ENCODE measurements around the gene LPP.

Gene LPP

DNA sequence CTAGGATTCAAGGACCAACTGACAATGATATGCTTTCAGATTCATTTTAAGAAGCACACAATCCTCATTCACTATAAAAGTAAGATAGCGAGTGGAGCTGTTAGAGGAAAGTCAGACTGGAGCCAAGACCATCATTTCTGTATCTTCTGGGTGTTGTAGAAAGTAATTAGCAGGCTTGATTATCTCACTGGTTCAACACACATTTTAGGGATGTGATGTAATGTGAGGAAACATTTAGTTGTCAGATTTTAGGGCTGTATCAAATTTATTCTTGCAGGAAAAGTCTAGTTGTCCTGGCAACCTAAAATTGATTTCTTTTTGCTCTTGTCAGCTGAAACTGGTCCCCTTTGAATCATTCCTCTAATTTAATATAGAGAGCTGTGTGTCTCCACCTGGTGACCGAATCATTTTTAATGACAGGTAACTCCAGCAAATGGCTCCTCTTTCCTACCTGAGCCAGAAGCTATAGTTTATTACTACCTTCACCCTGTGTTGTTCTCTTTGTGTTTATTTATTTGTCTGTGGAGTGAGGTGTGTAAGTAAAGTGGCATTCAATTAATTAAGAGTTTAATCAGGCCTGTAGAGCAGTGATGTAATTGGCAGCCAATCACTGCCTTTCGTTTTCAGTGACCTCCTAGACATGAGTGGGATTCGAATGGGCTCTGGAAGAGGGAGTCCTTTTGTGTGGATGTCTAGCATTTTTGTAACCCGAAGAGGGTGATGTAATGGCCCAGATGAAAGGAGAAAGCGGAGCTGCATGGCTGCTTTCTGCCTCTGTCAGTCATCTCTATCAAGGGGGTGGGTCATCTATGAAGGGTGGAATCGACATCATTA, 125.8 kb downstream of the LPP start:
- intact Hi-C loops (cut with DNase I) = loop anchor here (10.0 kb wide), 1 partner anchor 225 kb away; no protein-coding TSS in a partner anchor
- peak in 1 of 42 donors; percentile 12 for DNase-seq

DNA sequence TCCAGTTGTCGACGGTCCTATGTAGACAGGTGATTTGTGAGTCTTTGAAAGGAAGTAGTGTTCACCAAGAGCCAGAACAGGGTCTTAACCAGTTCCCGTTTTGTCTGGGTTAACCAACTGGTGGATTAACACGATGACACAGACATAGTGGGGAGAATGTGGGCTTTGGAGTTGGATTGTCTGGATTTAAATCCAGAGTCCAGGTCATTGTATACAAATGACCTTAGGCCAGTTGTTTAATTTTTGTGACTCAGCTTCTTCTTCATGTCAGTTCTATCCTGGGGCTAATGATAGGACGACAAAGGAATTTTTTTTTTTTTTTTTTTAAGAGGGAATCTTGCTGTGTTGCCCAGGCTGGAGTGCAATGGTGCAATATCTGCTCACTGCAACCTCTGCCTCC, 126.7 kb downstream of the LPP start:
- intact Hi-C loops (cut with DNase I) = no loop called here
- DNase-seq = no peak

DNA sequence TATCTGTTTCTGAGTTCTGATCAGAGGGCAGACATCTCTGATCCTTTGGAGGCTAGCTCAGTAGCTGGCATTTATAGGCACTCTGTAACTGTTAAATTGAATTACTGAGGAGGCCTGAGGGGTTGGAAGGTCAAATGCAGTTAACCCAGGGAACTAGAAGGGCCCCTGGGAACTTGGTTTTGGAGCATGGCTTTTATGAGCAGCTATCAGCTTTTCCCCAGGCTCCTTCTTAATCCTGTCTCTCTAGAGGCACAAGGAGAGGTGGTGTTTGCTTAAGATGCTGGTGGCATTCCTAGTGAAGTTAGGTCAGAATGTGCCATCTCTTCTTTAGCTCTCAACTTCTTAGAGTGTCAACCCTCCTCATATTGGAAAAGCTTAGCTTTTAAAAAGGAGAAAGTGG, 128.9 kb downstream of the LPP start:
- no peak for DNase-seq
- intact Hi-C loops (cut with DNase I) = no loop called here

DNA sequence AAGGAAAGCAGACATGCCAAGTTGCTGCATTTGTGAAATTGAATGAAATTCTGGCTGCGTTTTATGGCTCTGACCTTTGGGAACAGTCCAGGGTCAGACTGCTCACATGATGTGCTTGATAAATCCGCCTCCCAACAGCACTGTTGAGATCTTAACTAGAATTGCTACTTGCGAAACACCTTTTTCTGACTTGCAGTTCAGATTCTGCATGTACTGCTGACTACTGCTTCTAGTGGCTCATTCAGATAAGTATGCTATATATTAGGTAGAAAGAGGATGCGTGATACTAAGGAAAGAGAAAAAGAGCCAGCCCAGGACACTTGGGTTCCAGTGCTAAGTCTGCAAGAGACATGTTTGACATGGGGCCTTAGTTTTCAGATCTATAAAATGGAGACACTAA, 129.4 kb downstream of the LPP start:
- no peak for DNase-seq
- intact Hi-C loops (cut with DNase I) = no loop called here

DNA sequence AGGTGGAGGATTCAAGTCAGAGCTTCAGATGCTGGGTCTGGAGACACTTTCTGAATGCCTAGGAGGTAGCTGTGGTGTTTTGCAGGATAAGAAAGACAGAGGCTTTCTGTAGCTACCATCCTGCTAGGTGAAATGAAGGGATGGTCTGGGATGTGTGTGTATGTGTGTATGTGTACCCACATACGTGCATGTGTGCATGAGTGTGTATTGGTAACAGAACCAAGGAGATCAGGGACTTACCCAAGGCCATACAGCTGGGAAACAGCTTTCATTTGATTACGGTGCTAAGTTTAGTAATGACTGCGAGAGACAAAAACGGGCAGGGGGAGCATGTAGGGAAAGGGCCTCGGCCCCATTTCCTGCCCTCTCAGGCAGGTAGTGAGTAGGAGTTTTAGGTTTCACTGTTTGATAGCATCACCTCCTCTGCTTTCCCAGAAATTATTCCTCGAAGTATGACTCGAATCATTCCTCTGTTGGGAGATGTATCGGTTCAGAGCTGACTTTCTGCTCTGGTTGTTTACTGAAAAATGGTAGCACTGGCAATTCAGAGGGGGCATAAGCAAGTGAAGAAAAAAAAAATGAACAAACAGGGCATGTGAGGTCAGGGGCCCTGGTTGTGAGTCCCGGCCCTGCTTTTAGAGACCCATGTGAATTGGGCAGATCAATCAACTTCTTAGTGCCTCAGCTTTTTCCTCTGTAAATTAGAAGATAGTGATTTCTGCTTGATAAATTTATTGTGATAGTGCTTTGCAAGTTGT, 130.7 kb downstream of the LPP start:
- no peak for DNase-seq
- intact Hi-C loops (cut with DNase I) = no loop called here

DNA sequence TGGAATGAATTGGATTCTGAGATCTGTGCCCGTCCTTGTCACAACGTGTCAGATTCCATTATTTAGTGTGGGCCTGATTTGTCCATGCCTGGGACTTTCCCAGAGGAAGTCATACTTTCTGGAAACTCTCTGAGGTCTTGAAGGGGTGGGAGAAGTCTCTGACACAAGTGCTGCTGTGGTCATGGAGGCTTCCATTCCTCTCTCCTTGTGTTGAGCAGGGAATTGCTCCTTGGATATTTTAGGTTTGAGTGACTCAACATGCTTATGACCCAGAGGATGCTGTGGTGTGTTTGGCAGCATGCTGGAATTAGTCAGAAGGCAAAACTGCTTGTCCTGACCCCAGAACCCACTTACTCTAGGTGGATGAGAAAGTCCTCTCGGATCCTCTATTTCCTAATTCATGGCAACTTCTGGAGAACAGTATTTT, 132.1 kb downstream of the LPP start:
- DNase-seq = peak in 1 of 42 donors; percentile 45
- intact Hi-C loops (cut with DNase I) = no loop called here

DNA sequence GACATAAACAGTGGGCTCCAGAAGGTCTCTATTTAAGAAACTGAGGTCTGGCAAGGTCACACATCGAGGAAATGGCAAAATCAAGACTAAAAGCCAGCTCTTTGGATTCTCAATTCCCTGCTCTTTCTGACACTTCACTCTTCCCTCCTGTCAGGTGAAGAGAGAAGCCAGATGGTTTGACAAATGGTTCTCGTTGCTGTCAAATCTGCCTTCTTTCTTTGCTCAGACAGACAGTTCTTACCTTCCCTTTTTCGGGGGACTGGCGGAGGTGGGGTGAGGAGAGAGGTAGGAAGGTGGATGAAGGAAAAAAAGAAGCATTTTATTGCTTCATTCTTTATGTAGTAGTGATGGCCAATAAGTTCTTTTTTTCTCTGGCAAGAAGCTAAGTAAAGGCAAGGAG, 133.4 kb downstream of the LPP start:
- DNase-seq = no peak
- intact Hi-C loops (cut with DNase I) = no loop called here

DNA sequence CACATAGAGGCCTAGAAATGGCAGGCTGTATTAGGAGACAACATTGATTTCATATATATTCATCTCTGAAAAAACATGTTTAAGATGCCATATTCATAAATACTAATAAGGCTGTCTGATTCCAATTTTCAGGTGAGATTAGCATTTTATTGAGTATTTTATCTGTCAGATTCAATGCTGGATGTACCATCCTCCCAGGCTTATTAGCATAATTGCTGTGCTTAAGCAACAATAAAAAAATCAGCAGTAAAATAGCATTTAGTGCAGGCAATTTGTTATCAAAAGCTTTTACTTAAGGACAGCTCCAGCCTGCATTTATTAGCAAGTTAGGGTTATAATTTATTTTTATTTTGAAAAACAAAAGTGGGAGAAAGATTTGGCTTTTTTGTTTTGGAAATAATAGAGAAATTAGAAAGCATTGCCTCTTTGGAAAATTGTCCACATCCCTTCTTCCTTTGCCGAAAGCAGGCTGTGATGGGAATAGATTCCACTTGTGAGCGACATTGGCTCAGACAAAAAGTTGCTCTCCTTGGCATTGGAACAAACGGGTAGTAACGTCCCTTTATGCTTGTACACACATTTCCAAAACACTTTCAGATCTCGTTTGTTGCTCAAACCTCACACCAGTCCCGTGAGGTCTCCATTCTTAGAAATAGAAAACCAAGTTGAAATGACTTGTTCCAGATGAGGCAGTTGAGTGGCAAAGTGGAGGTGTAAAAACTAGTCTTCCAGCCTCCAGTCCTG, 134.0 kb downstream of the LPP start:
- intact Hi-C loops (cut with DNase I) = no loop called here
- DNase-seq = no peak

DNA sequence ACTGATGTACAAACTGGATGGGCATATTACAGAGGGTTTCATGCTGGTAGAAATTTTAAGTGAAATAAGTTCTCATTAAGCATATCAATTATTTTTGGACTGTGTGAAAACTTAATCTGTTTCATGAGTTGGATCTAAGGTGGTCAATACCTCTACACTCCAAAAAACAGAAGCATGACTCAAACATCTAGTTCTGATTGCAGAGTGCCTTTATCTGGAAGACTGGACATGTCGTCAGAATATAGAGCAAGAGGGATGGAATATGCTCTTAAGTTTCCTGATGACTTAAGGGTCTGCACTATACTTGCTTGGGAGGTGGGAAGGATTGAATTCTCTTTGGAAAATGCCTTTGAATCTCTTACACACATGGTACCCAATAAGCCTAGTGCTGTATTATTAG, 138.3 kb downstream of the LPP start:
- no peak for DNase-seq
- intact Hi-C loops (cut with DNase I) = no loop called here

DNA sequence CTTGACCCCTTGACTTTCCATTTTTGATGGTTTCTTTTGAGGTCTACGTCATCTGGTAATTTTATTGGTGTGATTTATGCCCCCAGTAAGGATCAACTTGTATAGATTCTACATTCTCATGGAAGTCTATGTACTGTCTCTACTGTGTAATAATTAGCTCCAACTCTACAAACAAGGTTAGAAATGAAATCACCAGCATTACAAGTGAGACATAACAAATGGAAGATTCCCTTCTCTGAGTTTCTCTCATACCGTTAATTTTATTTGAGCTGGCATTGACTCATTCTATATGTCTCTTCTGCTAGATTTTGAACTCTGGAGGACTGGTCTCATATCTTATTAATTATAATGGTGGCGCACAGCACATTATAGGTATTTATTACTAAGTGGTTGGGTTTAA, 138.9 kb downstream of the LPP start:
- intact Hi-C loops (cut with DNase I) = no loop called here

DNA sequence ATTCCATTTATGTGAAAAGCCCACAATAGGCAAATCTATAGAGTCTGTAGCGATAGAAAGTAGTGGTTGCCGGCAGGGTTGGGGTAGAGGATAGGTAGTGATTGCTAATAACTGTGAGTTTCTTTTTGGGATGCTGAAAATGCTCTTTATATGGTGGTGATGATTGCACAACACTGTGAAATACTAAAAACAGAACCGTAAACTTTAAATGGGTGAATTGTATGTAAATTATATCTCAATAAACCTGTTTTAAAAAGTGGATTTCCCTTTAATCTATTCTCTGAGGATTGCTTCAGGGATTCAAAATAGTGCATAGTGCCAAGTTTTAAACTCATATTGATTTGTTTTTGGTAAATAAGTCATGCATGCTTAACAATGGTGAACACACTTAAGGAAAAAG, 140.2 kb downstream of the LPP start:
- DNase-seq = no peak
- intact Hi-C loops (cut with DNase I) = no loop called here

More for the DNA sequence above, 138.9 kb downstream of the LPP start:
- no peak for DNase-seq

DNA sequence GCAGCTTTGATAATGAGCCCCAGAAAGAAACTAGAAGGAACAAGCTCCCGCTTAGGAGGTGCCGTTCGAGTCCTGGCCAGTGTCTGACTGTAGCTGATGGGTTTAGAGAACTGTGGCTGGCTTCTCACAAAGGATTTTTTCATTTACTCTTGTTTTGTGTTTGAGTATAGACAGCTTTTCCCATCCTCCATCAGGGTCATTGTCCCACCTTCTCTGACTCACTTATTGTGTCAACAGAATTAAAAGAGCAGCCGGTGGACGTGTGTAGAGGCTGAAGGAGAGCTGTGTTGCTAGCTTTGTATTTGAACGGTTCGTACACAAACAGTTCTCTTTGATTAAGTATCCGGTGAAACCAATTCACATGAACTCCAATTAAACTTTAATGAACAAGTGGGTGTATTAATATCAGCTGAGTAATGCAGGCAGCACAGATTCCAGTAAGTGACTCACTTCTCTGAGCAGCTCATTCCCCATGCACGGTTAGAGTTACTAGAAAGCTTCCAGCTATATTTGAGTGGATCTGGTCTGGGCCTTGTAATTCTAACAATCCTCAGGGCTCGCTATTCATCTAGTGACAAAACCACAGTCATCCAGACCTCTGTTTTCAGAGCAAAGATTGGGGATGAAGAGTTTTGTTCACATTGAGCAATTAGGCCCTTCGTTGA, 141.0 kb downstream of the LPP start:
- peak in 17 of 42 donors; percentile 6 to 82 (median 39) for DNase-seq
- intact Hi-C loops (cut with DNase I) = no loop called here

DNA sequence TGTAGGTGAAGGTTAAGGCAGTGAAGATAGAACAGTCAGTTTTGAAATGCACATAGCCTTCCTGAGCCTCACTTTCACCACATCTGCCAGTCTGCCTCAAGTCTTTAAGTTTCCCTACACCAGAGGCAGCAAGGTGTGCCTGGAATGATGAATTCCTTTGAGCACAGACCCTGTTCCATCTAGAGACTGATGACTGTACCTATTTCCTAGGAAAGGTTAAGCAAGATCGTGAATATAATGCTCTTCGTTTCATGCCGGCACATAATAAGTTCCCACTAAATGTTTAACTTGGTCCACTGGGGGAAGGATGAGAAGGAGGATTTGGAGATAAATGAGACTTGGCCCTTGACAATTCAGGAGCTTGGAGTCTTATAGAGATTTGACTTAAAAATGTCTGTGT, 141.9 kb downstream of the LPP start:
- no peak for DNase-seq
- intact Hi-C loops (cut with DNase I) = no loop called here

DNA sequence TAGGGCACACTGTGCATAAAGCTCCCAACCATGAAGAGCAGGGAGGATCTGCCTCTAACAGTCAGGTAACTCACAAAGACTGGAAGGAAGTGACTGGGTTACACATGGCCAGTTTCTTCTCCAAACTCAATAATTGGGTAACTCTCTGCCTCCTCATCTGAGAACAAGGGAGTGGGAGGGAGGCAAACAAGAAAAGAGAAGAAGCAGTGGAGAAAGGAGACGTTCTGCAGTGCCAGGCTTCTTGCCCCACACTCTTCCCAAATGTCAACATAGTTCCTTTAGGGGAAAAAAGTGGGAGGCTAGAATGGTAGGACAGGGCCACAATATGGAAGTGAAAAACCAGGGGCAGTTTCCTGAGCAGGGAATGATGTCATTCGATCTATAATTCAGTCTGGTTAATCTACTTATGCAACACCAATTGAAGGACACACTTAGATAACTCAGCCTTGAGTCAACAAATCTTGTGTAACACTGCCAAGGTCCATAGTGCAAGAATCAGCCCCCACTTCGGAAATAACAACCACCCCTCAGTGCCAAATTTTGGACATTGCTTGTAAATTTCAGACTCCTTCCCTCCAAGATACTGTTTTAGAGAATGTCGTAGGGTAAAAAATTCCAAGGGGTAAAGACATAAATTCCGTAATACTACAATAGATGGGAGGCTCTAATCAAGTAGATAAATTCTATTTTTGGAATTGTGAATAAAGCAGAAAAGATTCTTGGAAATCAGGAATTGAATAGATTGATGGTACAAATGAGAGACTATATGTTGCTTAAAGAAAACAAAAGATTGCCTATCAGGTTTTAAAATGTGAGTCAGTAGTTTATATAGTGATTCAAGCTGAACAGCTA, 143.0 kb downstream of the LPP start:
- peak in 1 of 42 donors; percentile 9 for DNase-seq
- intact Hi-C loops (cut with DNase I) = no loop called here

DNA sequence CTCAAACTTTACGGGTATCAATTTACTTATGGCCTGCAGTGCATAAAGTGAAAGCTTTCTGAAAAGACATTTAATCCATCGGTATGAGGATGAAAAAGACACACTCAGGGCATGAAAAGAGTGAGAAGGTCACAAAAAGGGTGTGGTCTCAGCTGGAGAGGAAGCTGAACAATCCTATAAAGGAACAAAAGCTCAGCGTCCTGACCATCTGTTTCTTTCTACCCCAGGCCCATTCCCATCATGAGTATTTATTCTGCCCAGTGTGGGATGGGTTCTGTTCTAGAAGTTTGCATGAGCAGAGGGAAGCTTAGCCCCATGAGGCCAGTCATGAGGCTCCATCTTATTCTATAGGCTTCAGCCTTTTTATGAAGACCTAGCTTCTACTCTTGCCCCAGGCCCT, 144.6 kb downstream of the LPP start:
- intact Hi-C loops (cut with DNase I) = no loop called here
- DNase-seq = no peak

DNA sequence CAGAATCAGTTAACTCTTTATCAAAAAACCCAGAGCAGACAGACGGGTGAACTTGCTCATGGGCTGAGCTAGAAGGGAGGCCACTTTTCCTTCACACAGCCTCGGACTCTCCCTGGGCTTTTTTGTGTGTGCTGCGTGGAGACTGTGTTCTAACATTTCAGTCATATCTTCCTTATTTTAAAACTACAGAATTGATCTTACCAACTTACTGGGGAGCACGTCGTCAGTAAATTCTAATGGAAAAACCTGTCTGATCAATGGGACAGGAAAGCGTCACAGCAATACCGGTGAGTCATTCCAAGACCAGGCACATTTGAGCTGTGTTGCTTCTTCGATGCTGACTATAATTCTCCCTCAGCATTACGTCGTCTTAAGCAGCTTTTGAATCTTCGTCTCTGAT, 145.1 kb downstream of the LPP start:
- intact Hi-C loops (cut with DNase I) = no loop called here

DNA sequence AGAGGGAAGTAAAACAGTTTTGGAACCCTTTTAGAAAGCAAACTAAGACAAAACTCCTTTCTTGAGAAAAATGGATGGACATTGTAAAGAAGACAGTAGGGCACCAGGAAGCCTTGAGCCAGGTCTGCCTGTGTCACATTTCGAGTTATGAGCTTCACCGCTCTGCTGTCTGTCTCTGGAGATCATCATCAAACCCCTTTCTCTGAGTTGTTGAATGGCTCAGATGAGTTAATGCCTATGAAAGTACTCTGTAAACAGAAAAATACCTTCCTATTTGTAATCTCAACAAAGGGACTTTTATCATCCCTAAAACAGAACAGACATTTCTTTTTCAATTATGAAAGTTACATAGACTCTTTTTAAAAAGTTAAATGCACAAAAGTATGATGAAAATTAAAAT, 145.8 kb downstream of the LPP start:
- intact Hi-C loops (cut with DNase I) = no loop called here
- no peak for DNase-seq

More for the DNA sequence above, 145.1 kb downstream of the LPP start:
- no peak for DNase-seq

DNA sequence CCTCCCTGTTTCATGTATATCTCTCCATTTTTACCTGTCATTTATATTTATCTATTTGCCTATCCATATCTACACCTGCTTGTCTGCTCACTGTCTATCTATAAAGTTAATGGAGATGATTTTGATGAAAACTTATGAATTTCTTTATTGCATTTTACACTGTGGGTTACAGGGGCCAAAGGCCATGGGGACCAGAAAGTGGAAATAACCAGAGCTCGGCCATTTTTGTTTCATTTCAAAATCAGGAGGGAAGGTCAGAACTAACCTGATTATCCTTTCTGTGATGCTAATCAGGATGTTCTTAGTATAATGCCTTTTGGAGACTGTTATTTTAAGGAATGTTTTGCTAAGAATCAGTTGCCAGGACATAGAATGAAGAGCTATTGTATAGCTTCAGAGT, 147.2 kb downstream of the LPP start:
- intact Hi-C loops (cut with DNase I) = no loop called here
- no peak for DNase-seq

Data from head of caudate nucleus (tissue), 42 donors.